ENCODE measurements around the gene CYP27A1. TPM values are rescaled to one million over a fixed set of nuclear protein-coding genes. Genes with fewer than 3 reads are reported as not detected.
A peak's percentile ranks its signal among the peaks of the same experiment; 100 is the strongest.

CYP27A1 gene
- total and polyA plus RNA-seq, 2 donors from 2014 or later, result 18.5 to 43.3 TPM

- H3K36me3 ChIP-seq (ENCODE audit: control insufficient read depth in 2 of 3, insufficient read depth in 3 of 3, low read length in 3 of 3), result no peaks in the 10 kb centered on the region
- H3K4me1 ChIP-seq (ENCODE audit: control insufficient read depth in 2 of 3, insufficient read depth in 2 of 3, low read depth in 1 of 3, low read length in 3 of 3), result no peaks in the 10 kb centered on the region
- no peak overlapping the region for H3K4me3 ChIP-seq (ENCODE audit: low read length in 3 of 3)
- peak in 1 of 5 donors; percentile 21 for DNase-seq
- H3K27ac ChIP-seq (ENCODE audit: low read depth in 2 of 2, low read length in 2 of 2), result no peak overlapping the region
- no peaks in the 10 kb centered on the region for H3K27me3 ChIP-seq (ENCODE audit: control insufficient read depth, insufficient read depth, low read length)
- no peak for TF ChIP-seq CTCF (IDR thresholded peaks at IDR 0.05; ENCODE audit: borderline replicate concordance, extremely low read depth, insufficient read depth)
- intact Hi-C loops (cut with DNase I), result no loop called here
- no peak overlapping the region for H3K9ac ChIP-seq (ENCODE audit: low read length in 3 of 3)
- H3K9me3 ChIP-seq (ENCODE audit: control insufficient read depth in 2 of 3, insufficient read depth in 1 of 3, low read length in 3 of 3), result no peaks in the 10 kb centered on the region
- FAIRE-seq, result no peak
These were observed 17.0 kb downstream of the CYP27A1 start for GRCh38 chr2:218798767-218799504.

GRCh38 chr2:218799990-218800389 lies 18.0 kb downstream of the CYP27A1 start:
- Histone ChIP-seq H3K36me3 (ENCODE audit: control insufficient read depth in 2 of 3, insufficient read depth in 3 of 3, low read length in 3 of 3) (no peaks in the 10 kb centered on the region), H3K27me3 (ENCODE audit: control insufficient read depth, insufficient read depth, low read length) (no peaks in the 10 kb centered on the region), H3K27ac (ENCODE audit: low read depth in 2 of 2, low read length in 2 of 2) (no peak overlapping the region), H3K9ac (ENCODE audit: low read length in 3 of 3) (no peak overlapping the region), H3K4me1 (ENCODE audit: control insufficient read depth in 2 of 3, insufficient read depth in 2 of 3, low read depth in 1 of 3, low read length in 3 of 3) (no peaks in the 10 kb centered on the region), H3K9me3 (ENCODE audit: control insufficient read depth in 2 of 3, insufficient read depth in 1 of 3, low read length in 3 of 3) (no peaks in the 10 kb centered on the region), H3K4me3 (ENCODE audit: low read length in 3 of 3) (no peak overlapping the region)
- no peak for TF ChIP-seq CTCF (IDR thresholded peaks at IDR 0.05; ENCODE audit: borderline replicate concordance, extremely low read depth, insufficient read depth)
- FAIRE-seq (no peak), DNase-seq (no peak)
- intact Hi-C loops (cut with DNase I), result no loop called here

- FAIRE-seq, result no peak
- peaks cover 0 to 9% (median 4%) of the 10 kb centered on the region in 3 donors for H3K4me1 ChIP-seq (ENCODE audit: control insufficient read depth in 2 of 3, insufficient read depth in 2 of 3, low read depth in 1 of 3, low read length in 3 of 3)
- peak in 1 of 5 donors; percentile 52 for DNase-seq
These were observed 20.5 kb downstream of the CYP27A1 start for GRCh38 chr2:218802386-218802994.

More at GRCh38 chr2:218802386-218802994, 20.5 kb downstream of the CYP27A1 start:
- no peaks in the 10 kb centered on the region for H3K36me3 ChIP-seq (ENCODE audit: control insufficient read depth in 2 of 3, insufficient read depth in 3 of 3, low read length in 3 of 3)
- no peak overlapping the region for H3K27ac ChIP-seq (ENCODE audit: low read depth in 2 of 2, low read length in 2 of 2)
- intact Hi-C loops (cut with DNase I), result no loop called here
- H3K27me3 ChIP-seq (ENCODE audit: control insufficient read depth, insufficient read depth, low read length), result no peaks in the 10 kb centered on the region
- no peak overlapping the region for H3K9ac ChIP-seq (ENCODE audit: low read length in 3 of 3)
- no peaks in the 10 kb centered on the region for H3K9me3 ChIP-seq (ENCODE audit: control insufficient read depth in 2 of 3, insufficient read depth in 1 of 3, low read length in 3 of 3)
- no peak overlapping the region for H3K4me3 ChIP-seq (ENCODE audit: low read length in 3 of 3)
- no peak for TF ChIP-seq CTCF (IDR thresholded peaks at IDR 0.05; ENCODE audit: borderline replicate concordance, extremely low read depth, insufficient read depth)
